ENCODE results near the gene MAP2. TPM values are rescaled to one million over a fixed set of nuclear protein-coding genes. Genes with fewer than 3 reads are reported as not detected.

Gene MAP2
- total and polyA plus RNA-seq, 4 donors: 215 to 669 (median 469) TPM

DNA sequence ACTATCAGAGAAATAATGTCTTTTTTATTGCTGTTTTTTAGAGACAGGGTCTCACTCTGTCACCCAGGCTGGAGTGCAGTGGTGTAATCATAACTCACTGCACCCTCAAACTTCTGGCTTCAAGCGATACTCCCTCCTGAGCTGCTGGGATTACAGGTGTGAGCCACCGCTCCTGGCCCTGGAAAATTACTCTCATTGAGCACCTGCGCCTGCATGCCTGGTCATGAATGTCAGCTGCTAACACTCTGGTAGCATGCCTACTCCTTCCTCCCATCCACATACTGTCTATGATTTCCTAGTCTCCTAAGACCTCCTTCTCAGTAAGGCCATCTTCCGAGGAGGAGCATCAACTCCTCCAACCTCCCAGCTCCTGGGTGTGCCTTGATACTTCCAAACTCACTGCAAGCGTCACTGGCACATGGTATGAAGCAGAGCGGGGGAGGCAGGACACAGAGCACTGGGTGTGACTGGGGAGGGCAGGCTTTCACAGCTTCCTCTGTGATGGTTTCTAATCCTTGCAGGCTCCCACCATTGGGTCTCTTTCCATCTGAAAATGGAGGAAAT is 1.6 kb upstream of the MAP2 start:
- no peak for DNase-seq (ENCODE audit: low read depth in 4 of 6, low spot score in 6 of 6)

DNA sequence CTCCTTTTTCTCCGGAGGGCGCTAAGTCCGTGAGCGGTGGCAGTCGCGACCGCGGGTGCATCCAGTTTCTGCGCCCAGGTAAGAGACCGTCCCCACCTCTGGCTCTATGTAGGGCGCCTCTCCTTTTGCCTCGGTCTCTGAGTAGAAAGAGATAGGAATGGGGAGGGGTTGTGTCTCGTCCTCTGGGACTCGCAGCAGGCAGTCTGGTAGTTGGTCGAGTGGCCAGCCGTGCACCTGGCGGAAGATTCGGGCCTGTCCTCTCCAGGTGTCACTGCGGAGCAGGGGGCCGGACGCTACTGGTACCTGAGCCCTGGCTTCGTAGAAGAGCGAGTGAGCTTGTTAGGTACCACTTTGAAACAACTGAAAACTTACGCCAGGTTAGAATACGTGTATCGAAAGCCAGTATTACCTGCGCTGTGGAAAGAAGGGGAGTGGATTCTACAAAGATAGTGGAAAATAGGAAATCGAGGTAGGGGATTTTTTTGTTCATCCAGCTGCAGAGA is 403 bp downstream of the MAP2 start:
- Histone ChIP-seq H3K4me3 (ENCODE audit: low read depth, low read length) (peak overlapping the region; percentile 96), H3K27me3 (ENCODE audit: control insufficient read depth, insufficient read depth, low read length) (no peaks in the 10 kb centered on the region), H3K27ac (ENCODE audit: low read depth, low read length) (peak overlapping the region; percentile 75), H3K9me3 (ENCODE audit: control insufficient read depth, insufficient read depth, low read length) (no peaks in the 10 kb centered on the region), H3K4me1 (ENCODE audit: control insufficient read depth, insufficient read depth, low read length) (peaks cover 8% of the 10 kb centered on the region), H3K36me3 (ENCODE audit: control insufficient read depth, insufficient read depth, low read length) (no peaks in the 10 kb centered on the region)
- WGBS (ENCODE audit: insufficient coverage): under 1% methylated on average over 18 of the region's 28 CpGs
- DNase-seq (ENCODE audit: low read depth in 4 of 6, low spot score in 6 of 6): peak in 4 of 6 donors; percentile 17 to 82 (median 47)

More for the DNA sequence above, 1.6 kb upstream of the MAP2 start:
- WGBS (ENCODE audit: insufficient coverage): 90% methylated on average over 3 of the region's 6 CpGs
- Histone ChIP-seq H3K27ac (ENCODE audit: low read depth, low read length) (no peak overlapping the region), H3K9me3 (ENCODE audit: control insufficient read depth, insufficient read depth, low read length) (no peaks in the 10 kb centered on the region), H3K27me3 (ENCODE audit: control insufficient read depth, insufficient read depth, low read length) (no peaks in the 10 kb centered on the region), H3K4me3 (ENCODE audit: low read depth, low read length) (no peak overlapping the region), H3K36me3 (ENCODE audit: control insufficient read depth, insufficient read depth, low read length) (no peaks in the 10 kb centered on the region), H3K4me1 (ENCODE audit: control insufficient read depth, insufficient read depth, low read length) (peaks cover 8% of the 10 kb centered on the region)

DNA sequence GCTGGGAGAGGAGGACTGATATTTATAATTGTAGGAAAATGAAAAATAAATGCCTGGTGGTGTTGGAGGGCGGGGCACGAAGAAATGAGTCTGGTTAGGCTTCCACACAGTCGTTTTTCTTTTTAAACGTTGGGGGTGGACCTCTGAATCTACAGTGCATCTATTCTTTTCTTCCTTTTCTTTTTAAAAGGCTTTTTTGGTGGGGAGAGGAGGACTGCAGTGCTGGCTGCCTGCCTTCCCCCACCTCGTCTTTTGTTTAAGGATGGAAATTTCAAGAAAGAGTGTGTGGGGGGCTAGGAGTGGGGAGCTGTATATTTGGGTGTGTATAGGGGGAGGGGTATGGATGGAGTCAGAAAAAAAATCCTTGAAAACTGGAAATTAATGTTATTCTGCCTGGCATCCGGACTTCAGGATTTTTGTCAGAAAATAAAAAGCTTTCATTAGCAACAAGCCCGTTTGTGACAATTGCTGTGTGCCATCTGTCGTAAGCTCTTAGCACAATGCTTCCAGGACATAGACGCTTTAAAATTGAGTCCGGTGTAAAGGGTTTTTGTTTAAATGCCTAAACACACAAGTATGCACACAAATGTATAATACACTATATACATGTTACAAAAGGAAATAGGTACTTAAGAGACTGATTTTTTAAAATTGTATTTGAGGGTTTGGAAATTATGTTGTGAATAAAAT is 1.1 kb downstream of the MAP2 start:
- H3K4me3 ChIP-seq (ENCODE audit: low read depth, low read length): peak overlapping the region; percentile 96
- no peaks in the 10 kb centered on the region for H3K9me3 ChIP-seq (ENCODE audit: control insufficient read depth, insufficient read depth, low read length)
- no peaks in the 10 kb centered on the region for H3K27me3 ChIP-seq (ENCODE audit: control insufficient read depth, insufficient read depth, low read length)
- 0% methylated on average over 5 of the region's 10 CpGs for WGBS (ENCODE audit: insufficient coverage)
- H3K27ac ChIP-seq (ENCODE audit: low read depth, low read length): peak overlapping the region; percentile 75
- H3K36me3 ChIP-seq (ENCODE audit: control insufficient read depth, insufficient read depth, low read length): no peaks in the 10 kb centered on the region
- H3K4me1 ChIP-seq (ENCODE audit: control insufficient read depth, insufficient read depth, low read length): peaks cover 8% of the 10 kb centered on the region
- peak in 5 of 6 donors; percentile 31 to 82 (median 38) for DNase-seq (ENCODE audit: low read depth in 4 of 6, low spot score in 6 of 6)

DNA sequence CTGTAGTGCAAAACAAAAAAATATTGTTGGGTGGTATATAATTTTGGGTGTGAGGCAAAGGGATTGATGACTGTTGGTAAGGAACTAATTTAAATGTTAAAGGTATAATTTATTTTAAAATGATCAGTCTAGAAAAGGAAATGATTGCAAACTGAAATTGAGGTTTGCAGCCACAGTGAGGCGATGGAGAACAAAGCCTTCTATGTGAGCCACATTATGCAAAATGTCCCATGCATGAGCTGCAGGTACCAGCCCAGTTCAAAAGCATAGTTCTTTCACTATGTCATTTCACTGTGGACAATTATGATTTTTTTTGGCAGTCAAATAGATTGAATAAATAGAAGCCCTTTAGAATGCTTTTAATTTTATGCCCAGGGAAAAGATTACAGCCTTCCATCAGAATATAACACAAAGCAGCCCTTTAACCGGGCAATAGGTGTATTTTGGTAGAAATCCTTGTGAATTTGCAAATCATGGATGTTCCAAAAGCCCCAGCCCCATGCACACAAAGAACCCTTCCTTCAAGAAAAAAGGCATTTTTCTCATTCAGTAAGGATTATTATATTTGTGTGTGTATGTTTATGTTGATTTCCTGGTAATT is 1.7 kb downstream of the MAP2 start:
- Histone ChIP-seq H3K4me1 (ENCODE audit: control insufficient read depth, insufficient read depth, low read length) (peaks cover 8% of the 10 kb centered on the region), H3K27me3 (ENCODE audit: control insufficient read depth, insufficient read depth, low read length) (no peaks in the 10 kb centered on the region), H3K4me3 (ENCODE audit: low read depth, low read length) (peak overlapping the region; percentile 96), H3K36me3 (ENCODE audit: control insufficient read depth, insufficient read depth, low read length) (no peaks in the 10 kb centered on the region), H3K9me3 (ENCODE audit: control insufficient read depth, insufficient read depth, low read length) (no peaks in the 10 kb centered on the region), H3K27ac (ENCODE audit: low read depth, low read length) (peak overlapping the region; percentile 75)
- WGBS (ENCODE audit: insufficient coverage): 0% methylated on average over 1 of the region's 2 CpGs
- DNase-seq (ENCODE audit: low read depth in 4 of 6, low spot score in 6 of 6): peak; percentile 45 to 95 (median 60)

DNA sequence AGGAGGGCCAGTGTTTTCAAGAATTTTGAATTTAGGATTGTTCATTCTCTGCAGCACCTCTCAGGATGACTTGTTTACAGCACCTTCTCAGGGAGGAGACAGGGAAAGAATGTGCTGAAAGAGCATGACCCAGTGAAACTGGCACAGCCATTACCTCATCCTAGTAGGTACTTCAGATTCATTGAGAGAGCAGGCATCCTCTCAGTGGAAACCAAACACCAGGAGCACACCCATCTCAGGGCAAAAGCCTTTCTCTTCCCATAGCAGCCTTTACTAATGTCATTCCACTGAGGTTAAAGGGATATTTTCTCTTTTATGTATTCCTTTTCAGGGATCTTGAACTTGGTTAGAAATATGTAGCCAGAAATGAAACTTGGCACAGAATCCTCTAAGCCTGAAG is 2.6 kb downstream of the MAP2 start:
- H3K27ac ChIP-seq (ENCODE audit: low read depth, low read length): peak overlapping the region; percentile 29
- peak overlapping the region; percentile 96 for H3K4me3 ChIP-seq (ENCODE audit: low read depth, low read length)
- no peaks in the 10 kb centered on the region for H3K27me3 ChIP-seq (ENCODE audit: control insufficient read depth, insufficient read depth, low read length)
- no peaks in the 10 kb centered on the region for H3K36me3 ChIP-seq (ENCODE audit: control insufficient read depth, insufficient read depth, low read length)
- DNase-seq (ENCODE audit: low read depth in 4 of 6, low spot score in 6 of 6): peak in 4 of 6 donors; percentile 21 to 84 (median 50)
- H3K9me3 ChIP-seq (ENCODE audit: control insufficient read depth, insufficient read depth, low read length): no peaks in the 10 kb centered on the region
- peaks cover 8% of the 10 kb centered on the region for H3K4me1 ChIP-seq (ENCODE audit: control insufficient read depth, insufficient read depth, low read length)

DNA sequence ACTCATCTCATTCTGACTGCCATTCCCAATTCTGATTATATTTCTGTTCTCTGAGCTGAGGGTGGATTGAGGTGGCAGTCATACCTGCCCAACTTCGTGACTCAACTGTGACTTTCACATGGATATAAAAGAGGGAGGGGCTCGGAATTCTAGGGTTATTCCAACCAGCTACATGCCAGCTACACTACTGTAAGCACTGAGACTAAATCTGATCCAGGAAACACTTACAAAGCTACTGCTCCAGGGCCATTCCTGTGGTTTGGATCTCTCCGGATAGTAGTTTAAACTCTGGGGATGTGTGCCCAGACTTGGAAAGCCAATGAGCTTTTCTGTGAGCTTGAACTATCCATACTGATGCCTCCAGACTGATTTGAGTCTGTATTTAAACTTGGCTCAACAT is 7.9 kb downstream of the MAP2 start:
- H3K27ac ChIP-seq (ENCODE audit: low read depth, low read length): no peak overlapping the region
- H3K36me3 ChIP-seq (ENCODE audit: control insufficient read depth, insufficient read depth, low read length): no peaks in the 10 kb centered on the region
- no peak overlapping the region for H3K4me3 ChIP-seq (ENCODE audit: low read depth, low read length)
- no peaks in the 10 kb centered on the region for H3K4me1 ChIP-seq (ENCODE audit: control insufficient read depth, insufficient read depth, low read length)
- WGBS (ENCODE audit: insufficient coverage): 50% methylated on average over 1 of the region's 3 CpGs
- DNase-seq (ENCODE audit: low read depth in 4 of 6, low spot score in 6 of 6): no peak
- no peaks in the 10 kb centered on the region for H3K9me3 ChIP-seq (ENCODE audit: control insufficient read depth, insufficient read depth, low read length)
- H3K27me3 ChIP-seq (ENCODE audit: control insufficient read depth, insufficient read depth, low read length): no peaks in the 10 kb centered on the region

DNA sequence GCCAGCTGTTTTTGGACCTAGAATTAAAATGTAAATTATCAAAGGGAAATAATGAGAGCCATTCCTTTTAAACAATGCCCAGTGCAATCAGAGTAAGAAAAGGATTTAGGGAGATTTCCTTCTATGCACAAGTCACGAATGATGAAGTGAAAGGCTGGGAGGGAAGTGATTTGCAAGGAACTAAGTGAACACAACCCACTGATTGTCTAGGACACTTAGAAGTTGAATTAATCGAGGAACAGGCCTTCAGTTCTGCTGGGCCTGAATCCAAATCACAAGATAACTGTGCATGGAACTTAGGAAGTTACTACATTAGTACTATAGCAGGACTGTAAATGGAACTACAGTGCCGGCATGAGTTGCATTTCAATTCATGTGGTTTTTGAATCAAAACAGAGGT is 17.7 kb downstream of the MAP2 start:
- H3K27me3 ChIP-seq (ENCODE audit: control insufficient read depth, insufficient read depth, low read length): no peaks in the 10 kb centered on the region
- peak overlapping the region; percentile 74 for H3K27ac ChIP-seq (ENCODE audit: low read depth, low read length)
- H3K4me3 ChIP-seq (ENCODE audit: low read depth, low read length): no peak overlapping the region
- H3K9me3 ChIP-seq (ENCODE audit: control insufficient read depth, insufficient read depth, low read length): no peaks in the 10 kb centered on the region
- WGBS (ENCODE audit: insufficient coverage): 17% methylated on average over 1 of the region's 3 CpGs
- no peaks in the 10 kb centered on the region for H3K36me3 ChIP-seq (ENCODE audit: control insufficient read depth, insufficient read depth, low read length)
- DNase-seq (ENCODE audit: low read depth in 4 of 6, low spot score in 6 of 6): peak in 5 of 6 donors; percentile 41 to 92 (median 74)
- no peaks in the 10 kb centered on the region for H3K4me1 ChIP-seq (ENCODE audit: control insufficient read depth, insufficient read depth, low read length)

DNA sequence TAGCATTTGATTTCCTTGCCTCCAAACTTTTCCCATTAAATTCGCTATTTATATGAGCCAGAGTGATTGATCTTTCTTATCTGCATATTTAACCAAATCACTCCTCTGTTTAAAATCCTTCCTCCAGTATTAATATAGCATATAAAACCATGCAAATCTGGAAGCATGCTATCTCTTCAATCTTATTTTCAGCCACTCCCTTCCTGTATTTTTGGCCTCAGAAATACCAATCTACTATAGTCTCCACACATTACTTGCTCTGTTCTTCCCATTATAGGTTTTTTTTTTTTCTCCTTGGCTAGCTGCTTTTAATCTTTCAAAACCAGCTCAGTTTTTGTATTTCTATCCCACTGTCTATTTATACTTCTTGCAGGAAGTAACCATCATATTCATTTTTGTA is 19.1 kb downstream of the MAP2 start:
- no peaks in the 10 kb centered on the region for H3K9me3 ChIP-seq (ENCODE audit: control insufficient read depth, insufficient read depth, low read length)
- WGBS (ENCODE audit: insufficient coverage): no CpG with 5 or more reads among the region's 1 CpG
- no peaks in the 10 kb centered on the region for H3K36me3 ChIP-seq (ENCODE audit: control insufficient read depth, insufficient read depth, low read length)
- no peaks in the 10 kb centered on the region for H3K27me3 ChIP-seq (ENCODE audit: control insufficient read depth, insufficient read depth, low read length)
- H3K4me1 ChIP-seq (ENCODE audit: control insufficient read depth, insufficient read depth, low read length): no peaks in the 10 kb centered on the region
- peak overlapping the region; percentile 74 for H3K27ac ChIP-seq (ENCODE audit: low read depth, low read length)
- no peak overlapping the region for H3K4me3 ChIP-seq (ENCODE audit: low read depth, low read length)
- no peak for DNase-seq (ENCODE audit: low read depth in 4 of 6, low spot score in 6 of 6)

DNA sequence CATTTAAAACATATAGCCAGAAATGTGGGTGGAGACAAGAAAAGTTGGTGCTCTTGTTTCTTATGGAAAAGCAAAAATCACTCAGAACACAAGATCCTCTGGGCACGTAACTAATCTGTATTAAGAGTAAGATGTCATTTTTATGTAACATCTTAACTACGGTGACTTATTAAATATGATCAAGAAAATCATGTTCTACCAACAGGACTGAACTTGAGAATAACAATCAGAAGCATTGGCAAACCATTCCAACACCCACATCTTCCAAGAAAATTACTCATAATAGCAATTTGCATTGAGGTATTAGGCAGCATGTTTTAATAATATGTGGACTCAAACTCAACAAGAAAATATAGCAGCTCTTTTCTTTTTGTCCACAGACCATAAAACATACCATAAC is 21.6 kb downstream of the MAP2 start:
- Histone ChIP-seq H3K9me3 (ENCODE audit: control insufficient read depth, insufficient read depth, low read length) (no peaks in the 10 kb centered on the region), H3K36me3 (ENCODE audit: control insufficient read depth, insufficient read depth, low read length) (no peaks in the 10 kb centered on the region), H3K27ac (ENCODE audit: low read depth, low read length) (no peak overlapping the region), H3K4me3 (ENCODE audit: low read depth, low read length) (no peak overlapping the region), H3K27me3 (ENCODE audit: control insufficient read depth, insufficient read depth, low read length) (no peaks in the 10 kb centered on the region), H3K4me1 (ENCODE audit: control insufficient read depth, insufficient read depth, low read length) (no peaks in the 10 kb centered on the region)
- WGBS (ENCODE audit: insufficient coverage): no CpG with 5 or more reads among the region's 2 CpGs
- DNase-seq (ENCODE audit: low read depth in 4 of 6, low spot score in 6 of 6): no peak
